ENCODE results near the gene CNTNAP2. TPM values are rescaled to one million over a fixed set of nuclear protein-coding genes. Genes with fewer than 3 reads are reported as not detected.

The CNTNAP2 gene
- total and polyA plus RNA-seq, 3 donors from 2014 or later = 4.3 to 6.1 (median 4.4) TPM

- H3K27me3 ChIP-seq = no peaks in the 10 kb centered on the region
- H3K4me1 ChIP-seq = no peaks in the 10 kb centered on the region
- no peaks in the 10 kb centered on the region for H3K36me3 ChIP-seq (ENCODE audit: low read depth, missing control alignments)
- no peak for DNase-seq
- no peaks in the 10 kb centered on the region for H3K9me3 ChIP-seq
- no peak for TF ChIP-seq POLR2A (IDR thresholded peaks at IDR 0.05)
- TF ChIP-seq CTCF (IDR thresholded peaks at IDR 0.05) = no peak
- 80 to 87% methylated on average over 12 to 13 of the region's 13 CpGs for WGBS, 2 donors
- no peak overlapping the region for H3K27ac ChIP-seq
- intact Hi-C loops (cut with DNase I; ENCODE audit: low total_unique reads) = no loop called here
- H3K4me3 ChIP-seq = no peak overlapping the region
Measured at GRCh38 chr7:148380596-148381419, 2264.2 kb downstream of the CNTNAP2 start.

GRCh38 chr7:148382596-148382995 is 2266.0 kb downstream of the CNTNAP2 start:
- Histone ChIP-seq H3K36me3 (ENCODE audit: low read depth, missing control alignments) (no peaks in the 10 kb centered on the region), H3K9me3 (no peaks in the 10 kb centered on the region), H3K4me3 (no peak overlapping the region), H3K27ac (no peak overlapping the region), H3K4me1 (no peaks in the 10 kb centered on the region), H3K27me3 (no peaks in the 10 kb centered on the region)
- intact Hi-C loops (cut with DNase I; ENCODE audit: low total_unique reads) = no loop called here
- WGBS, 2 donors = 74 to 79% methylated on average over 8 of the region's 8 CpGs
- TF ChIP-seq CTCF (IDR thresholded peaks at IDR 0.05) (no peak), POLR2A (IDR thresholded peaks at IDR 0.05) (no peak)
- DNase-seq = no peak

- Histone ChIP-seq H3K27ac (no peak overlapping the region), H3K9me3 (no peaks in the 10 kb centered on the region), H3K4me3 (no peak overlapping the region), H3K36me3 (ENCODE audit: low read depth, missing control alignments) (no peaks in the 10 kb centered on the region), H3K4me1 (no peaks in the 10 kb centered on the region), H3K27me3 (no peaks in the 10 kb centered on the region)
- 92 to 93% methylated on average over 14 of the region's 14 CpGs for WGBS, 2 donors
- no peak for TF ChIP-seq CTCF (IDR thresholded peaks at IDR 0.05)
- TF ChIP-seq POLR2A (IDR thresholded peaks at IDR 0.05) = no peak
- DNase-seq = no peak
- intact Hi-C loops (cut with DNase I; ENCODE audit: low total_unique reads) = no loop called here
Measured at GRCh38 chr7:148383651-148384050, 2267.1 kb downstream of the CNTNAP2 start.

GRCh38 chr7:148385009-148385682 is 2268.5 kb downstream of the CNTNAP2 start:
- Histone ChIP-seq H3K36me3 (ENCODE audit: low read depth, missing control alignments) (no peaks in the 10 kb centered on the region), H3K27me3 (no peaks in the 10 kb centered on the region), H3K9me3 (no peaks in the 10 kb centered on the region), H3K4me1 (no peaks in the 10 kb centered on the region), H3K4me3 (no peak overlapping the region), H3K27ac (no peak overlapping the region)
- intact Hi-C loops (cut with DNase I; ENCODE audit: low total_unique reads) = no loop called here
- TF ChIP-seq CTCF (IDR thresholded peaks at IDR 0.05) = no peak
- no peak for TF ChIP-seq POLR2A (IDR thresholded peaks at IDR 0.05)
- no peak for DNase-seq
- WGBS, 2 donors = 90 to 92% methylated on average over 10 of the region's 10 CpGs

Data from testis (tissue), 3 donors.